HG03520 (cell line): ENCODE data around the gene ITGA8.

Source experiments
- ATAC-seq: cut with Tn5 transposase; IDR thresholded peaks from one replicate; pipeline ENCODE4 v1.9.1; 2021; ENCODE audit warnings: mild to moderate bottlenecking, moderate library complexity; ENCODE audit not compliant: unreplicated experiment

The ITGA8 gene

DNA sequence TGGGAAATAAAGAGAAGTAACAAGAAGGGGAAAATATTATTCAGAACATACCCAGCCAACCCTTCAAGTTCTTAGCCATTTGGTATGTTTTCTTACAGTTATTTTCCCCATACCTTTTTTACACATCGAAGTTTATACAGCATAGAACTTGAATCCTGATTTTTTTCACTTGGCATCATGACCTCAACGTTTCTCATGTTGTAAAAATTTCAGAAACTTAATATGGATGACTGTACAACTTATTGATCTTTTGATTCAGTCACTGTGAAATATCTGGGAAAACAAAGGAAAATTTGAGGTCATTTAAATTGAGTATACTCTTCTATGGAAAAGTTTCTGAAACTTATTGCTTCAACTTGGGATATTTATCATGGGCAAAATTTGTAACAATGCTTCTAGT is 245.1 kb downstream of the ITGA8 start:
- no peak for ATAC-seq

DNA sequence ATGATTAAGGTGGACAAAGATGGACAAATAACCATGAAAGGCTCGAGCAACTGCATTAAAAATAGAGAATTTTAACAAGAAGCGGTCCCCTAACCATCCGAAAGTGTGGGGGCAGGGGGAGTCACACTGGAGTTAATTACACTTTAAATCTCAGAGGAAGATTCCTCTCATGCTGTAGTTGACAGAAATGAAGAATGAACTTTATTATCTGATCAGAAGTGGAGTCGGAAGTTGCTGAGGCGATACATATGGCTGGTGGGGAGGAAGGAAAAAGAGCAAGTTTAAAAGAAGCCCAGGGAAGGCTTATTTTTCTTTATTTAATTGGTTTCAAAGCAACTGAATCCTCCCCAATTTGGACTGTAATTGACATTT is 246.3 kb downstream of the ITGA8 start:
- no peak for ATAC-seq

DNA sequence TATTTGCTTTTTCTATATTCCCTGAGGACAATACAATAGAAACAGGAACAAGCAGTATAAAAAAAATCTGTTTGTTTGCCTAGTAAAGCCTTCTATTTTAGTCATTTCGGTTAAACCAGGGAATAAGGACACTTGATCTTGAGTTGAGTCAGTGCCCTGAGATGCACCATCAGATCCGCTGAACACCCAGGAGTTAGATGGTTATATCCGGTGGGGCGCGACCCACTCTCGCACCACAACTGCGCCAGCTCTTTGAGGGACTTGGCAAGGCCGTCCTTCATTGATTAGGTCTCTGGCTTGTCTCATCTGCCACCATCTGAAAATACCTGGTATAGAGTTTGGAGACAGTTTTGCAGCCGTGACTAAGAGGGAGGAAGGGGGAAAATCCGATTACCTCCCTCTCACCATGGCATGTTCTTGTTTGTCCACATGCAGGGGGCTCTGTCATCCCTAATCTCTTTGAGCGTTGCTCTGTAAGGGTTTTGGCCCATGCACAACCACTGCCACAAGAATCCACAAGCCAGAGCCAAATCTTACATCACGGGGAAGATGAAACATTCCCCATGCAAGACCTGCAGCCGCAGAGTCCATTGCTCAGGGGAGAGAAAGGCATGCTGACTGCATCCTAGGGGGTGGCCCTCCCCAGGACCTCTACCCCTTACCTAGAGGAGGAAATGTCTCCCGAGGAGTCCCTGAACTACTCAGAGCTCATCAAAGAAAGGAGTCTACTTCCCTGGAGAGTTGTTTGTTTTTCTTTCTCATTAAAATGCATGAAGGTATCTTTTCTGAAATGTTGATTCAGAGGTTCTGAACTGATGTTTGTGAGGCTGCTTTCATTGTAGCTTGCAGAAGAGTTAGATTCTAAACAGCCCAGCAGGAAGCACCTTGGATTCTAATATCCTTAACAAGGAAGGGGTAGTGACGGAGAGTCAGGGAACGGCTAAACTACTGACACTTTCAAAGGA is 247.0 kb downstream of the ITGA8 start:
- no peak for ATAC-seq

DNA sequence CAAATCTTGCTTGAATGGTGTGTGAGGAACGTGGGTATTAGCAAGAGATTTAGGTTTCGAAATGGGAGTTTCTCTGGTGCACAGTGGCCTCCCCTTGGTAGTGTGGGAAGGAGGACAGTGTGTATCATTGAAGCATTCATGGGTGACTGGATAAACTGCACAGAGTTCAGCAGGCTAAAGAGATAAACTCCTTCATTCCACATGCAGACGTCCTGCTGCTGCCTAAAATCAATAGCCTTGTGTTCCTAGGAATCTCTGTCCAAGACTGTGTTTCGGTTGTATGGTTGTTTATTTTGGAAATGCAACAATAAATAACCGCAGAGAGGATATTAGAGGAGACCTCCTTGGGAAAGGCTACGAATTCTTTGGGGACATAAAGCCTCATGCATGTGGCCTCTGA is 247.7 kb downstream of the ITGA8 start:
- ATAC-seq = no peak

DNA sequence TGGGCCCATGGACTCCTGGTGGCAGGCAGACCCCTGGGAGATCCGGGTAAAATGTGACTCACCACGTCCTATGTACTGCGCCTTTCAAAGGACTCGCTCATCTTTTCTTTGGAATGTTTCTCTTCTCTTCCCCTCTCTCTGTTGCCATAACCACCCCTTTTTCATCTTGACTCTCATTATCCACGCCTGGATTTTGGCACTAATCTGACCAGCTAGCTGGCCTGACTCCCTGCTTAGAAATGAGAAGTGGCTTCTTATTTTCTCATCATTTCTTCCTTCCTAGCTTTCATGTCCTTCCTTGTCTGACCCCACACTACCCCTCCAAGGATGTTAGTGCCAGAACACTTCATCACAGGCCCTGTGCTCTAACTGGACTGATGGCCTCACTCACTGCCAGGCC is 250.6 kb downstream of the ITGA8 start:
- no peak for ATAC-seq

DNA sequence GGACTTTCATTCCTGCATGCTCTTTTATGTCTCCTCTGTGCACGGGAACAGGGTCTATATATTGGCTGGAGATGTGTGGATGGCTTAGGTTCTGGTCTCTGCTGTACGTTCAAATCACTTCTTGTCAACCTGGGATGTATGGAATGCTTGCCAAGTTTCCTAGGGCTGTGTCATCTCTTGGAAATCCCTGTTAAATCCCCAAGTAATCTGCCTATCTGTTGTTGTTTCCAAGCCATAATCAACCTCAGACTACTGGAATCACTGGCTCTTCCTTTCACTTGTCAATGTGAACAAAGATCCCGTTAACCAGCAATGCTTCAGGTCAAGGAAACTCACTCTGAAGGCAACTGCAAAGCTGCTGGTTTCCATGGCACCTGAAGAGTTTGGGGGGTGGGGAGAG is 255.3 kb downstream of the ITGA8 start:
- no peak for ATAC-seq
